Adipose tissue (tissue), 3 donors: ENCODE results near the gene NUP205. TPM values are rescaled to one million over a fixed set of nuclear protein-coding genes. Genes with fewer than 3 reads are reported as not detected.
"Not testable (repeated sequence)": the region's sequence is repeated elsewhere in the genome, so short reads cannot be mapped to it uniquely, and the experiment has no call there.

Source experiments
- H3K27ac ChIP-seq: one replicate; pipeline ENCODE4 v1.5.1; 2013; ENCODE audit warnings: low read depth, low read length
- WGBS, 3 donors: extraction: QIAGEN DNeasy Blood & Tissue Kit; methylation state at CpG; one replicate each; pipeline ENCODE4 v1.1.7; 2013; 5-methylcytosine and 5-hydroxymethylcytosine counted together
- polyA plus RNA-seq, 3 donors: library from polyadenylated mRNA; stranded (reverse); fragments of 200-250 nt; gene quantifications; one replicate each; pipeline ENCODE4 v1.2.3, GENCODE V29; 2013
- donor health status: healthy with polysubstance abuse.
- donor health status: Bipolar disorder and iron deficiency.
- donor health status: healthy.

The NUP205 gene
- polyA plus RNA-seq, 3 donors, result 10.2 to 17.0 (median 16.6) TPM

- 68 to 77% (median 70%) methylated on average over 6 of the region's 6 CpGs for WGBS, 3 donors
- H3K27ac ChIP-seq, result no peak overlapping the region
These were observed 40.2 kb downstream of the NUP205 start for GRCh38 chr7:135597926-135598305.

GRCh38 chr7:135599471-135599870 is 41.8 kb downstream of the NUP205 start:
- no peak overlapping the region for H3K27ac ChIP-seq

- no peak overlapping the region for H3K27ac ChIP-seq
- WGBS, 3 donors, result 65 to 98% (median 95%) methylated on average over 2 of the region's 2 CpGs
These were observed 42.5 kb downstream of the NUP205 start for GRCh38 chr7:135600226-135600625.

- no peak overlapping the region for H3K27ac ChIP-seq
These were observed 43.5 kb downstream of the NUP205 start for GRCh38 chr7:135601182-135601581.

GRCh38 chr7:135602304-135602703 is 44.6 kb downstream of the NUP205 start:
- 64 to 84% (median 75%) methylated on average over 1 of the region's 1 CpG for WGBS, 3 donors
- H3K27ac ChIP-seq, result no peak overlapping the region

- WGBS, 3 donors, result 94 to 98% (median 97%) methylated on average over 1 of the region's 1 CpG
- no peak overlapping the region for H3K27ac ChIP-seq
These were observed 58.4 kb downstream of the NUP205 start for GRCh38 chr7:135616136-135616535.

GRCh38 chr7:135617781-135618180 is 60.1 kb downstream of the NUP205 start:
- no peak overlapping the region for H3K27ac ChIP-seq

GRCh38 chr7:135618510-135618909 is 60.8 kb downstream of the NUP205 start:
- 79 to 82% (median 81%) methylated on average over 7 of the region's 7 CpGs for WGBS, 3 donors

More at GRCh38 chr7:135617781-135618180, 60.1 kb downstream of the NUP205 start:
- 65 to 79% (median 66%) methylated on average over 2 of the region's 2 CpGs for whole genome bisulfite sequencing, 3 donors

GRCh38 chr7:135620447-135620846 is 62.7 kb downstream of the NUP205 start:
- no peak overlapping the region for H3K27ac ChIP-seq
- WGBS, 3 donors, result 94 to 100% (median 96%) methylated on average over 2 of the region's 2 CpGs

More at GRCh38 chr7:135618510-135618909, 60.8 kb downstream of the NUP205 start:
- H3K27ac ChIP-seq, result no peak overlapping the region

GRCh38 chr7:135620980-135621850 is 63.5 kb downstream of the NUP205 start:
- WGBS, 3 donors, result 48 to 83% (median 76%) methylated on average over 1 of the region's 1 CpG
- H3K27ac ChIP-seq, result no peak overlapping the region

GRCh38 chr7:135634191-135634878 is 76.6 kb downstream of the NUP205 start:
- no peak overlapping the region for H3K27ac ChIP-seq
- 96 to 97% (median 97%) methylated on average over 7 of the region's 7 CpGs for WGBS, 3 donors

- H3K27ac ChIP-seq, result not testable (repeated sequence)
These were observed 82.0 kb downstream of the NUP205 start for GRCh38 chr7:135639690-135640089.

GRCh38 chr7:135644154-135644553 is 86.4 kb downstream of the NUP205 start:
- WGBS, 3 donors, result 62 to 91% (median 68%) methylated on average over 3 of the region's 3 CpGs

GRCh38 chr7:135644729-135645128 is 87.0 kb downstream of the NUP205 start:
- 72 to 79% (median 75%) methylated on average over 3 of the region's 3 CpGs for WGBS, 3 donors

More at GRCh38 chr7:135644154-135644553, 86.4 kb downstream of the NUP205 start:
- H3K27ac ChIP-seq, result no peak overlapping the region

GRCh38 chr7:135645296-135645904 is 87.7 kb downstream of the NUP205 start:
- WGBS, 3 donors, result 41 to 49% (median 47%) methylated on average over 6 of the region's 6 CpGs
- no peak overlapping the region for H3K27ac ChIP-seq

More at GRCh38 chr7:135644729-135645128, 87.0 kb downstream of the NUP205 start:
- H3K27ac ChIP-seq, result no peak overlapping the region

GRCh38 chr7:135647755-135648154 is 90.0 kb downstream of the NUP205 start:
- 83 to 94% (median 90%) methylated on average over 1 of the region's 1 CpG for WGBS, 3 donors
- H3K27ac ChIP-seq, result no peak overlapping the region

GRCh38 chr7:135648235-135648634 is 90.5 kb downstream of the NUP205 start:
- WGBS, 3 donors, result 86 to 96% (median 94%) methylated on average over 7 of the region's 7 CpGs
- no peak overlapping the region for H3K27ac ChIP-seq

- no peak overlapping the region for H3K27ac ChIP-seq
- 74 to 77% (median 74%) methylated on average over 15 of the region's 15 CpGs for WGBS, 3 donors
These were observed 93.3 kb downstream of the NUP205 start for GRCh38 chr7:135650831-135651573.
